CD8-positive, alpha-beta memory T cell (primary cell): ENCODE data around the gene CAPN13. TPM values are rescaled to one million over a fixed set of nuclear protein-coding genes. Genes with fewer than 3 reads are reported as not detected.

Experiments used
- CTCF ChIA-PET: fragments of 350-600 bp; sonication (Branson Sonifier 250); formaldehyde crosslinking; loops from one replicate; lab custom pipeline; 2021; ENCODE audit warnings: antibody characterized with exemption; lab: Charles Lee
- POLR2A ChIA-PET: fragments of 350-600 bp; sonication (Branson Sonifier 250); formaldehyde crosslinking; loops from one replicate; lab custom pipeline; 2021; ENCODE audit warnings: antibody characterized with exemption; lab: Charles Lee
- DNase-seq, 5 donors: peaks; one replicate each; pipeline versions ENCODE4 v3.0.0 to v3.0.0-alpha.2; 2020 to 2022; ENCODE audit warnings: mixed read lengths in 1 of 5
- H3K27ac ChIP-seq: one replicate; pipeline ENCODE4 v1.7.0; 2013; ENCODE audit warnings: low read depth, mild to moderate bottlenecking, low read length, moderate library complexity
- H3K27me3 ChIP-seq: 2 replicates; pipeline ENCODE4 v1.7.0; 2013; ENCODE audit warnings: low read length, mild to moderate bottlenecking; ENCODE audit not compliant: insufficient read depth, poor library complexity, severe bottlenecking
- H3K36me3 ChIP-seq: 2 replicates; pipeline ENCODE4 v1.7.0; 2013; ENCODE audit warnings: mild to moderate bottlenecking, low read length, moderate library complexity; ENCODE audit not compliant: insufficient read depth
- H3K4me1 ChIP-seq: 2 replicates; pipeline ENCODE4 v1.7.0; 2013; ENCODE audit warnings: mild to moderate bottlenecking, low read length, moderate library complexity; ENCODE audit not compliant: insufficient read depth
- H3K4me3 ChIP-seq: 2 replicates; pipeline ENCODE4 v1.7.0; 2013; ENCODE audit warnings: mild to moderate bottlenecking, low read length
- H3K9me3 ChIP-seq: 2 replicates; pipeline ENCODE4 v1.7.0; 2013; ENCODE audit warnings: mild to moderate bottlenecking, low read length
- H3K27ac Mint-ChIP-seq, 8 donors: one replicate each; pipeline ENCODE4 v1.8.0; 2020 to 2021; ENCODE audit warnings: mixed read lengths in 8 of 8, mild to moderate bottlenecking in 6 of 8, inconsistent platforms in 3 of 8, moderate library complexity in 3 of 8
- H3K27me3 Mint-ChIP-seq, 2 donors: one replicate each; pipeline ENCODE4 v1.8.0; 2020 to 2021; ENCODE audit warnings: mixed read lengths in 2 of 2, mild to moderate bottlenecking in 1 of 2, moderate library complexity in 1 of 2
- H3K36me3 Mint-ChIP-seq, 3 donors: one replicate each; pipeline ENCODE4 v1.8.0; 2020 to 2021; ENCODE audit warnings: mixed read lengths in 3 of 3, inconsistent platforms in 1 of 3, mild to moderate bottlenecking in 1 of 3
- H3K4me1 Mint-ChIP-seq, 3 donors: one replicate each; pipeline ENCODE4 v1.8.0; 2020 to 2021; ENCODE audit warnings: mixed read lengths in 3 of 3, inconsistent platforms in 1 of 3, mild to moderate bottlenecking in 1 of 3
- H3K4me3 Mint-ChIP-seq, 7 donors: one replicate each; pipeline ENCODE4 v1.8.0; 2020 to 2021; ENCODE audit warnings: mixed read lengths in 7 of 7, mild to moderate bottlenecking in 6 of 7, moderate library complexity in 4 of 7, inconsistent platforms in 2 of 7
- H3K9me3 Mint-ChIP-seq, 5 donors: one replicate each; pipeline ENCODE4 v1.8.0; 2020 to 2022; ENCODE audit warnings: mixed read lengths in 5 of 5, mild to moderate bottlenecking in 3 of 5, moderate library complexity in 2 of 5, inconsistent platforms in 1 of 5
- polyA plus RNA-seq: library from polyadenylated mRNA; unstranded; fragments of 300-500 nt; fragmentation: Illumina TruSeq; gene quantifications from one replicate; pipeline ENCODE4 v1.2.3, GENCODE V29; 2021
- total RNA-seq, 2 experiments: library from RNA; stranded (reverse); gene quantifications; one replicate each; pipeline ENCODE4 v1.2.3, GENCODE V29; 2021

Gene CAPN13
- total and polyA plus RNA-seq, 3 experiments from 2014 or later, result not detected

- no peak overlapping the region for H3K4me3 Mint-ChIP-seq
- DNase-seq, result no peak
- Histone ChIP-seq H3K36me3 (no peaks in the 10 kb centered on the region), H3K9me3 (no peaks in the 10 kb centered on the region), H3K27ac (no peak overlapping the region), H3K4me1 (peaks cover 5% of the 10 kb centered on the region), H3K4me3 (no peak overlapping the region), H3K27me3 (no peaks in the 10 kb centered on the region)
- no peaks in the 10 kb centered on the region for H3K36me3 Mint-ChIP-seq
- H3K27ac Mint-ChIP-seq, result peak overlapping the region in 5 of 8 donors; percentile 1 to 81 (median 57)
- CTCF ChIA-PET, result interaction anchor here (0.8 to 11.8 kb wide), 15 partner anchors 9 to 812 kb away, joined by 3 to 292 read pairs (median 5); partner anchors contain the start of gene YPEL5
- H3K9me3 Mint-ChIP-seq, result no peaks in the 10 kb centered on the region
- peaks cover 0 to 5% (median 4%) of the 10 kb centered on the region in 3 donors for H3K4me1 Mint-ChIP-seq
- H3K27me3 Mint-ChIP-seq, result peaks cover 1 to 3% of the 10 kb centered on the region in 2 donors
- POLR2A ChIA-PET, result no interaction called here
Observed at GRCh38 chr2:30713698-30714097, 93.5 kb downstream of the CAPN13 start.

GRCh38 chr2:30711646-30712085 is 95.6 kb downstream of the CAPN13 start:
- ChIA-PET CTCF (interaction anchor here (0.5 to 11.8 kb wide), 73 partner anchors 9 to 812 kb away, joined by 3 to 292 read pairs (median 5); partner anchors contain the start of genes LBH, LCLAT1 and YPEL5), POLR2A (interaction anchor here (0.7 to 1.0 kb wide), 3 partner anchors 522 to 565 kb away, joined by 3 to 6 read pairs (median 6); partner anchors contain the start of genes EHD3 and YPEL5)
- no peaks in the 10 kb centered on the region for H3K36me3 Mint-ChIP-seq
- no peaks in the 10 kb centered on the region for H3K9me3 ChIP-seq
- DNase-seq, result peak; percentile 69 to 90 (median 79)
- no peak overlapping the region for H3K4me3 Mint-ChIP-seq
- H3K4me1 Mint-ChIP-seq, result peaks cover 0 to 8% (median 7%) of the 10 kb centered on the region in 3 donors
- H3K27me3 Mint-ChIP-seq, result peaks cover 1 to 8% of the 10 kb centered on the region in 2 donors
- H3K36me3 ChIP-seq, result no peaks in the 10 kb centered on the region
- H3K9me3 Mint-ChIP-seq, result no peaks in the 10 kb centered on the region
- peaks cover 5% of the 10 kb centered on the region for H3K4me1 ChIP-seq
- no peaks in the 10 kb centered on the region for H3K27me3 ChIP-seq
- no peak overlapping the region for H3K27ac Mint-ChIP-seq
- H3K27ac ChIP-seq, result no peak overlapping the region
- H3K4me3 ChIP-seq, result no peak overlapping the region

DNA sequence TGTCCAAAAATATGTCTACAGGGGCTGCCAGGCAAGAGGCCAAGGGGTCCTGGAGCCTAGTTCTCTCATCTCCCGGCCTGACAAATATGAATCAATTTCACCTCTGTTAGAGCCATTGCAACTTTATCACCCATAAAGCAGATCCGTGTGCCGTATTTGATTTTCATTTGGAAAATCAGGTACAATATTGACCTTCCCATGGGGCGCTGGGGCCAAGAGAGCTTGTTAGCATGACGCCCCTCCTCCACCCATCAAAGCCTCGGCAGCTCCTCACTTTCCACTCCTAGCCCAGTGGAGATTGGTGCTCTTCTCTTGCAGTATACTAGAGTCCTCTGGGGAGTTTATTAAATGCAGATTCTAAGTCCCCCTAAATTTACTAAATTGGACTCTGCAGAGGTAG is 96.8 kb downstream of the CAPN13 start:
- H3K27ac Mint-ChIP-seq, result no peak overlapping the region
- POLR2A ChIA-PET, result no interaction called here
- peaks cover 1 to 11% of the 10 kb centered on the region in 2 donors for H3K27me3 Mint-ChIP-seq
- H3K9me3 Mint-ChIP-seq, result no peaks in the 10 kb centered on the region
- no peak overlapping the region for H3K4me3 ChIP-seq
- peaks cover 0 to 8% (median 7%) of the 10 kb centered on the region in 3 donors for H3K4me1 Mint-ChIP-seq
- H3K36me3 ChIP-seq, result no peaks in the 10 kb centered on the region
- H3K27me3 ChIP-seq, result no peaks in the 10 kb centered on the region
- no peak overlapping the region for H3K27ac ChIP-seq
- H3K4me3 Mint-ChIP-seq, result no peak overlapping the region
- no peaks in the 10 kb centered on the region for H3K9me3 ChIP-seq
- CTCF ChIA-PET, result interaction anchor here (1.1 to 11.8 kb wide), 11 partner anchors 20 to 623 kb away, joined by 3 to 292 read pairs (median 11); partner anchors contain the start of gene YPEL5
- H3K36me3 Mint-ChIP-seq, result no peaks in the 10 kb centered on the region
- DNase-seq, result no peak
- peaks cover 5% of the 10 kb centered on the region for H3K4me1 ChIP-seq

DNA sequence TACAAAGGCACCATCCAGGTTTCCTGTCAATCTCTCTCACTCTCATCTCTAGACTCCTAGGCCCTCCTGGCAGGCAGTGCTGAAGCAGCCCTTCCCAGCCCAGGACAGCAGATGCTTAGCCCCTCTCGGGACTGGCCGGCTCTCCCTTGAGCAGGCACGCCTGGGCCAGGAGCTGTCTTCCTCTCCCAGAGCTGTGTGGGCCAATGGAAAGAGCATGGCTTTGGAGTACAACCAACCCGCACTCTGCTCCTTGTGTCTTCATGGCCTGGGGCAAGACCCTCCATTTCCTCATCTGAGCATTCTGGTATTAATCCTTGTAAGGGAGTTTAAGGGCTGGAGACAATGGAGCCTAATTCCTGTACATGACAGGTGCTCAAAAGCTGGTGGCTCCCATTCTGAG is 97.2 kb downstream of the CAPN13 start:
- no peaks in the 10 kb centered on the region for H3K36me3 ChIP-seq
- H3K36me3 Mint-ChIP-seq, result no peaks in the 10 kb centered on the region
- no peak overlapping the region for H3K4me3 ChIP-seq
- H3K4me1 Mint-ChIP-seq, result peaks cover 0 to 8% (median 7%) of the 10 kb centered on the region in 3 donors
- no peaks in the 10 kb centered on the region for H3K9me3 ChIP-seq
- no peak for DNase-seq
- ChIA-PET POLR2A (no interaction called here), CTCF (interaction anchor here (0.7 to 11.8 kb wide), 9 partner anchors 20 to 624 kb away, joined by 3 to 292 read pairs (median 4); no protein-coding TSS in a partner anchor)
- no peaks in the 10 kb centered on the region for H3K27me3 ChIP-seq
- H3K27me3 Mint-ChIP-seq, result peaks cover 1 to 14% of the 10 kb centered on the region in 2 donors
- no peak overlapping the region for H3K27ac Mint-ChIP-seq
- no peak overlapping the region for H3K27ac ChIP-seq
- no peak overlapping the region for H3K4me3 Mint-ChIP-seq
- no peaks in the 10 kb centered on the region for H3K9me3 Mint-ChIP-seq
- H3K4me1 ChIP-seq, result peaks cover 5% of the 10 kb centered on the region

DNA sequence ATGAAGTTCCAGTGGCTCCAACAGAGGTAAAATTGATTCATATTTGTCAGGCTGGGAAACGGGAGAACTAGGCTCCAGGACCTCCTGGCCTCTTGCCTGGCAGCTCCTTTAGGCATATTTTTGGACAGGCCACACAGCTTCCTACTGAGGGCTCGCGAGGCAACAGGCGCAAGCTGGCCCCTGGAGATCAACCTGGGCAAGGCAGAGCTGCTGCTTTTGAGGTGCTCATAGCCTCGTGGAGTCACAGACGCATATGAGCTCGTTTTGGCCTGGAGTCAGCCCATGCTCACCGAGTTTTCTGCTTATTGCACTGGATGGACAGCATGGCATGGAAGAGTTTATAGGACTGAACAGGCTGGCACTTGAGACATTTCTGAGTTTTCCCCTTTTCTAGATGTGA is 97.7 kb downstream of the CAPN13 start:
- POLR2A ChIA-PET, result no interaction called here
- peaks cover 1 to 17% of the 10 kb centered on the region in 2 donors for H3K27me3 Mint-ChIP-seq
- no peaks in the 10 kb centered on the region for H3K36me3 Mint-ChIP-seq
- H3K9me3 Mint-ChIP-seq, result no peaks in the 10 kb centered on the region
- H3K27ac Mint-ChIP-seq, result no peak overlapping the region
- Histone ChIP-seq H3K4me3 (no peak overlapping the region), H3K9me3 (no peaks in the 10 kb centered on the region), H3K4me1 (peaks cover 3% of the 10 kb centered on the region), H3K27ac (no peak overlapping the region), H3K27me3 (no peaks in the 10 kb centered on the region), H3K36me3 (no peaks in the 10 kb centered on the region)
- CTCF ChIA-PET, result interaction anchor here (0.7 to 11.8 kb wide), 11 partner anchors 21 to 624 kb away, joined by 3 to 292 read pairs (median 4); no protein-coding TSS in a partner anchor
- no peak overlapping the region for H3K4me3 Mint-ChIP-seq
- DNase-seq, result no peak
- peaks cover 0 to 8% (median 7%) of the 10 kb centered on the region in 3 donors for H3K4me1 Mint-ChIP-seq

DNA sequence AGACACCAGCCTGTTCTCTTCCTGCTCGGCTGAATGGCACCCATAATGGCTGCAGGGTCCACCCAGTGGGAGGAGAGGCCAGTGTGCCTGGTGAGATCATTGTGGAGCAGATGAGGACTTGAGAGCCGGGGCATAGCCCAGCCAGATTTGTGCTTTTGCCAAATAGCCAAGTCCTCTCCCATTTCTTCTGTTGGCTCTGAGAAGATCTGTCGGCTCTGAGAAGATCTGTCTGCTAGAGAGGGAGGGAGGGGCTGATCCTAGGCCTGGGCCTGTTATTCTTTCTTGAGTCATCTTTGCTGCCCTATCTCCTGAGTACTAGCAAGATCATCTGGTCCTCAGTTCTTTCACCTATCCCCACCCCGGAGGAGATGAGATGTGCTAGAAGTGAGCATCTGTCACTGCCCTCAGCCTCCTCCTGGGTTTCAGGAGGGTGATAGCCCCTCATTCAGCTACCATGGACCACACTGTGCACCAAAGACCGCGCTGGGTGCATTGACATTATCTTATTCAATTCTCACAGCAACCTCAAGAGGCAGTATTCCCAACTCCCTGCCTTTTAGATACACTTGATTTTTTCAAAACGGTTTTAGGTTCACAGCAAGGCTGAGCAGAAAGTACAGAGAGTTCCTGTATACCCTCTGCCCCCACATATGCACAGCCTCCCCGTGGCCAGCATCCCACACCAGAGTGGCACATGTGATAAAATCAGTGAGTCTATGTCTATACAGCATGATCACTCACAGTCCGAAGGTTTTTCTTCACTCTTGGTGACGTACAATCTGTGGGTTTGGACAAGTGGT is 98.6 kb downstream of the CAPN13 start:
- DNase-seq, result no peak
- no peaks in the 10 kb centered on the region for H3K36me3 ChIP-seq

GRCh38 chr2:30707304-30707903 is 99.8 kb downstream of the CAPN13 start:
- Mint-ChIP-seq H3K36me3 (peaks cover 0 to 6% (median 0%) of the 10 kb centered on the region in 3 donors), H3K27ac (no peak overlapping the region), H3K27me3 (peaks cover 0 to 24% of the 10 kb centered on the region in 2 donors), H3K4me3 (no peak overlapping the region), H3K4me1 (peaks cover 0 to 3% (median 3%) of the 10 kb centered on the region in 3 donors), H3K9me3 (peaks cover 9 to 12% (median 11%) of the 10 kb centered on the region in 5 donors)
- peaks cover 5% of the 10 kb centered on the region for H3K9me3 ChIP-seq
- H3K36me3 ChIP-seq, result no peaks in the 10 kb centered on the region
- ChIA-PET CTCF (interaction anchor here (0.7 to 11.8 kb wide), 12 partner anchors 348 to 626 kb away, joined by 3 to 292 read pairs (median 6); partner anchors contain the start of gene LBH), POLR2A (interaction anchor here (1.1 kb wide), 1 partner anchor 474 kb away, joined by 3 read pairs; no protein-coding TSS in a partner anchor)
- H3K27me3 ChIP-seq, result no peaks in the 10 kb centered on the region
- no peaks in the 10 kb centered on the region for H3K4me1 ChIP-seq
- no peak overlapping the region for H3K4me3 ChIP-seq
- H3K27ac ChIP-seq, result no peak overlapping the region
- DNase-seq, result no peak

More for the DNA sequence above, 98.6 kb downstream of the CAPN13 start:
- Mint-ChIP-seq H3K9me3 (peaks cover 0 to 3% (median 0%) of the 10 kb centered on the region in 5 donors), H3K27me3 (peaks cover 0 to 24% of the 10 kb centered on the region in 2 donors), H3K36me3 (no peaks in the 10 kb centered on the region), H3K27ac (peak overlapping the region in 1 of 8 donors; percentile 47), H3K4me3 (no peak overlapping the region), H3K4me1 (peaks cover 0 to 3% (median 3%) of the 10 kb centered on the region in 3 donors)
- no peaks in the 10 kb centered on the region for H3K4me1 ChIP-seq
- ChIA-PET CTCF (interaction anchor here (1.0 to 11.8 kb wide), 7 partner anchors 23 to 625 kb away, joined by 3 to 292 read pairs (median 4); no protein-coding TSS in a partner anchor), POLR2A (no interaction called here)
- H3K27ac ChIP-seq, result no peak overlapping the region
- H3K9me3 ChIP-seq, result no peaks in the 10 kb centered on the region
- H3K27me3 ChIP-seq, result no peaks in the 10 kb centered on the region
- H3K4me3 ChIP-seq, result no peak overlapping the region
